Adrenal gland (tissue), 12 donors: ENCODE data around the gene PRICKLE1. TPM values are rescaled to one million over a fixed set of nuclear protein-coding genes. Genes with fewer than 3 reads are reported as not detected.

Source experiments
- DNase-seq, 7 donors: peaks; one replicate each; pipeline ENCODE4 v3.0.0-alpha.2; 2019 to 2020
- H3K27ac ChIP-seq, 5 donors: fragments of 200-600 bp; sonication (generic) in 4 of 5; 1 replicate in 3 of 5; 2 replicates in 2 of 5; pipeline versions ENCODE4 v1.5.1 to v1.8.0; 2016 to 2020; ENCODE audit warnings: mild to moderate bottlenecking in 1 of 5
- H3K27me3 ChIP-seq: fragments of 200-600 bp; 2 replicates; pipeline ENCODE4 v1.8.0; 2021
- H3K36me3 ChIP-seq, 2 donors: fragments of 200-600 bp; replicated peaks in 1 of 2; 1 replicate in 1 of 2; 2 replicates in 1 of 2; pipeline versions ENCODE4 v1.5.1 to v1.8.0; 2018 to 2022
- H3K4me1 ChIP-seq, 2 donors: fragments of 200-600 bp; replicated peaks in 1 of 2; 1 replicate in 1 of 2; 2 replicates in 1 of 2; pipeline versions ENCODE4 v1.5.1 to v1.8.0; 2018 to 2021
- H3K4me3 ChIP-seq, 4 donors: fragments of 200-600 bp; sonication (generic) in 3 of 4; one replicate each; pipeline ENCODE4 v1.5.1; 2016 to 2018
- H3K9me3 ChIP-seq, 3 donors: fragments of 200-600 bp; sonication (generic) in 1 of 3; replicated peaks in 1 of 3; 1 replicate in 2 of 3; 2 replicates in 1 of 3; pipeline versions ENCODE4 v1.5.1 to v1.8.0; 2016 to 2021
- POLR2A ChIP-seq, 2 donors: fragments of 450-650 bp; IDR thresholded peaks; one replicate each; pipeline ENCODE4 v1.6.1; 2017; ENCODE audit warnings: antibody characterized with exemption in 2 of 2, mild to moderate bottlenecking in 2 of 2, moderate library complexity in 1 of 2
- WGBS, 4 donors: extraction: QIAGEN DNeasy Blood & Tissue Kit in 2 of 4; methylation state at CpG; one replicate each; pipeline versions ENCODE4 v1.1.5 to v1.1.7; 2013 to 2017; 5-methylcytosine and 5-hydroxymethylcytosine counted together
- intact Hi-C, 2 donors: fragments of 100-400 bp; cut with DNase I; formaldehyde crosslinking; loops; one replicate each; pipeline versions ENCODE4 v1.14.1 to v1.15.0; 2022 to 2023
- polyA plus RNA-seq, 3 donors: library from polyadenylated mRNA; stranded (reverse); fragments of 200-250 nt in 2 of 3; fragments of 350-450 nt in 1 of 3; fragmentation: Illumina TruSeq in 1 of 3; extraction: RNeasy Lipid Tissue Mini Kit (QIAGEN cat#74804) in 1 of 3; gene quantifications; one replicate each; pipeline ENCODE4 v1.2.3, GENCODE V29; 2013 to 2014
- total RNA-seq, 9 donors: library from RNA; depleted of rRNA in 4 of 9; stranded (reverse); fragments of >200 nt in 4 of 9; fragments of 120-200 nt in 1 of 9; fragmentation: NEBNext Ultra II Directional in 1 of 9; extraction: Animal tissue kit (Norgen Biotek cat#: 25700) in 1 of 9; gene quantifications; one replicate each; pipeline versions ENCODE4 v1.1.0 to v1.2.4, GENCODE V29; 2013 to 2023
- TF ChIP-seq, protein P1 (sequence below), 6 experiments: fragments of 450-650 bp in 4 of 6; fragments of 200-600 bp in 2 of 6; sonication (generic) in 1 of 6; IDR thresholded peaks; 1 replicate in 5 of 6; 2 replicates in 1 of 6; pipeline versions ENCODE4 v1.5.1 to v1.8.0; 2016 to 2021; ENCODE audit warnings: antibody characterized with exemption in 6 of 6, mild to moderate bottlenecking in 2 of 6, moderate library complexity in 1 of 6
- donor health status: healthy with polysubstance abuse.
- donor health status: Bipolar disorder and iron deficiency.
- donor health status: DM: yes; HTN: yes; CAD: no.
- donor health status: DM: no; HTN: no; CAD: no.
- donor health status: DM: no; HTN: no; CAD: no.
- donor health status: DM: yes; HTN: yes; CAD: no.

PRICKLE1 gene
- total and polyA plus RNA-seq, 12 donors, result 1.0 to 13.2 (median 5.1) TPM

GRCh38 chr12:42568952-42569915 is 20.3 kb downstream of the PRICKLE1 start:
- intact Hi-C loops, result loop anchor here in 1 of 2 donors (5.0 kb wide), 1 partner anchor 87 kb away; no protein-coding TSS in a partner anchor
- Histone ChIP-seq H3K4me3 (no peak overlapping the region), H3K27me3 (no peaks in the 10 kb centered on the region), H3K27ac (no peak overlapping the region), H3K4me1 (peaks cover 0 to 4% of the 10 kb centered on the region in 2 donors), H3K36me3 (no peaks in the 10 kb centered on the region), H3K9me3 (no peaks in the 10 kb centered on the region)
- DNase-seq, result no peak
- TF ChIP-seq, protein P1, sequence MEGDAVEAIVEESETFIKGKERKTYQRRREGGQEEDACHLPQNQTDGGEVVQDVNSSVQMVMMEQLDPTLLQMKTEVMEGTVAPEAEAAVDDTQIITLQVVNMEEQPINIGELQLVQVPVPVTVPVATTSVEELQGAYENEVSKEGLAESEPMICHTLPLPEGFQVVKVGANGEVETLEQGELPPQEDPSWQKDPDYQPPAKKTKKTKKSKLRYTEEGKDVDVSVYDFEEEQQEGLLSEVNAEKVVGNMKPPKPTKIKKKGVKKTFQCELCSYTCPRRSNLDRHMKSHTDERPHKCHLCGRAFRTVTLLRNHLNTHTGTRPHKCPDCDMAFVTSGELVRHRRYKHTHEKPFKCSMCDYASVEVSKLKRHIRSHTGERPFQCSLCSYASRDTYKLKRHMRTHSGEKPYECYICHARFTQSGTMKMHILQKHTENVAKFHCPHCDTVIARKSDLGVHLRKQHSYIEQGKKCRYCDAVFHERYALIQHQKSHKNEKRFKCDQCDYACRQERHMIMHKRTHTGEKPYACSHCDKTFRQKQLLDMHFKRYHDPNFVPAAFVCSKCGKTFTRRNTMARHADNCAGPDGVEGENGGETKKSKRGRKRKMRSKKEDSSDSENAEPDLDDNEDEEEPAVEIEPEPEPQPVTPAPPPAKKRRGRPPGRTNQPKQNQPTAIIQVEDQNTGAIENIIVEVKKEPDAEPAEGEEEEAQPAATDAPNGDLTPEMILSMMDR (IDR thresholded peaks at IDR 0.05), result peak; percentile 25 to 59 (median 46)
- no peak for TF ChIP-seq POLR2A (IDR thresholded peaks at IDR 0.05)
- WGBS, 4 donors, result 12 to 22% (median 18%) methylated on average over 6 of the region's 6 CpGs

DNA sequence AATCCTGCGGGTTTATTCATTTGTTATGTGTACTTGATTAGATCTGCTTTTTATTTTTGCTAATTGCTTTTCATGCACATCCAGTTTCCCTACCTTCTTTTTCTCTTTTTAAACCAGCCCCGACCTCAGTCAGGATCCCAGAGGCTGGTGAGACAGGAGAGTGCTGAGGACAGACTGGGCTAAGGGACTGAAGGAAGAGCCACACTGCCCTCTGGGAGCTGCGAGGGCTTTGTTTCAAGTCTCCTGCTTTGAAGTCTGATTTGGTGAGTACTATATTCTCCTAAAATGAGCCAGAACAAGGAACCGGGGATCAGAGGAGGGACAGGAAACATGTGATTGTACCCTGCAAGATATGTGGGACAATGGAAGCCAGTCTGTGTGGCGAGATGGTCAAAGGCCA is 23.9 kb downstream of the PRICKLE1 start:
- intact Hi-C loops, result loop anchor here in 1 of 2 donors (5.0 kb wide), 1 partner anchor 83 kb away; no protein-coding TSS in a partner anchor

GRCh38 chr12:42564996-42565395 is 24.6 kb downstream of the PRICKLE1 start:
- Histone ChIP-seq H3K36me3 (no peaks in the 10 kb centered on the region), H3K4me3 (no peak overlapping the region), H3K27me3 (no peaks in the 10 kb centered on the region), H3K9me3 (no peaks in the 10 kb centered on the region), H3K4me1 (peaks cover 0 to 9% of the 10 kb centered on the region in 2 donors), H3K27ac (no peak overlapping the region)
- 47 to 71% (median 61%) methylated on average over 2 of the region's 2 CpGs for WGBS, 4 donors
- TF ChIP-seq POLR2A (IDR thresholded peaks at IDR 0.05), result no peak
- TF ChIP-seq, protein P1 (IDR thresholded peaks at IDR 0.05), result no peak
- intact Hi-C loops, result loop anchor here in 1 of 2 donors (5.0 kb wide), 1 partner anchor 83 kb away; no protein-coding TSS in a partner anchor
- no peak for DNase-seq

More for the DNA sequence above, 23.9 kb downstream of the PRICKLE1 start:
- DNase-seq, result no peak
- Histone ChIP-seq H3K4me3 (no peak overlapping the region), H3K27ac (no peak overlapping the region), H3K9me3 (no peaks in the 10 kb centered on the region), H3K4me1 (peaks cover 0 to 9% of the 10 kb centered on the region in 2 donors), H3K27me3 (no peaks in the 10 kb centered on the region), H3K36me3 (no peaks in the 10 kb centered on the region)
- 53 to 63% (median 60%) methylated on average over 5 of the region's 5 CpGs for WGBS, 4 donors
- TF ChIP-seq POLR2A (IDR thresholded peaks at IDR 0.05), result no peak
- TF ChIP-seq, protein P1 (IDR thresholded peaks at IDR 0.05), result no peak

DNA sequence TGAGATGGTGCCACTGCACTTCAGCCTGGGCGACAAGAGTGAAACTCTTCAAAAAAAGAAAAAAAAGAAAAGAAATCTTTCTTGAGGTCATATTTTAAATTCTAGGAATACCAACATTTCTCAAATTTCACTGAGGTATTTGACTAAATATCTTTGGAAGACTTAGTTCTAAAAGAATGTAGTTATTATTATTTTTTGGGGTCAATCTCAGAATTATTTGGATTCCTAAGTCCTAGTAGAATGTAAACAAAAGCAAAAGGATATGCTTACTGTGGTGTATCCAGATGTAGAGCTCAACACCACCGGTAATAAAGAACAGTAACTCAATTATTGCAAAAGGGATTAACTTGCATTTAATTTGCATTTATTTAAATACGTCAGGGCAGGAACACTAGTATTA is 25.0 kb downstream of the PRICKLE1 start:
- TF ChIP-seq, protein P1 (IDR thresholded peaks at IDR 0.05), result no peak
- TF ChIP-seq POLR2A (IDR thresholded peaks at IDR 0.05), result no peak
- Histone ChIP-seq H3K27ac (no peak overlapping the region), H3K4me1 (peaks cover 0 to 7% of the 10 kb centered on the region in 2 donors), H3K27me3 (no peaks in the 10 kb centered on the region), H3K36me3 (no peaks in the 10 kb centered on the region), H3K4me3 (no peak overlapping the region), H3K9me3 (no peaks in the 10 kb centered on the region)
- WGBS, 4 donors, result 67 to 79% (median 68%) methylated on average over 3 of the region's 3 CpGs
- DNase-seq, result no peak
- intact Hi-C loops, result no loop called here
